SK-N-SH (cell line): ENCODE results near the gene FBXL7. TPM values are rescaled to one million over a fixed set of nuclear protein-coding genes. Genes with fewer than 3 reads are reported as not detected.

Experiments used
- CTCF ChIA-PET: fragments of 300-600, 350-600 bp; formaldehyde crosslinking; extraction: SDS; loops from one replicate; lab custom pipeline; 2021; lab: Yijun Ruan, JAX
- POLR2A ChIA-PET: fragments of 350-600 bp; sonication (Branson Sonifier 250); formaldehyde crosslinking; extraction: SDS; loops from one replicate; lab custom pipeline; 2020; ENCODE audit warnings: antibody characterized with exemption, inconsistent platforms; lab: Yijun Ruan, JAX
- DNase-seq: peaks from one replicate; pipeline ENCODE4 v3.0.0; 2012
- H2AFZ ChIP-seq: fragments of 200-600 bp; sonication (generic); 2 replicates; pipeline ENCODE4 v1.8.1; 2016; ENCODE audit warnings: antibody characterized with exemption, mild to moderate bottlenecking, low read depth
- H3F3A ChIP-seq: fragments of 200-600 bp; sonication (generic); replicated peaks from 2 replicates; pipeline ENCODE3; 2016; ENCODE audit warnings: antibody characterized with exemption, mild to moderate bottlenecking; ENCODE audit not compliant: insufficient read depth
- H3K27ac ChIP-seq, 2 experiments: fragments of 200-500 bp in 1 of 2; fragments of 200-600 bp in 1 of 2; sonication (Bioruptor generic) in 1 of 2; sonication (generic), shearing (Covaris generic) in 1 of 2; 2 replicates each; pipeline versions ENCODE4 v1.5.1 to v1.6.1; 2014 to 2016; ENCODE audit warnings: low read depth in 2 of 2, inconsistent platforms in 1 of 2, low read length in 1 of 2, mild to moderate bottlenecking in 1 of 2, mixed read lengths in 1 of 2
- H3K27me3 ChIP-seq: fragments of 200-600 bp; sonication (generic), shearing (Covaris generic); 2 replicates; pipeline ENCODE4 v1.6.1; 2016; ENCODE audit warnings: mixed run types; ENCODE audit not compliant: insufficient read depth
- H3K36me3 ChIP-seq, 2 experiments: fragments of 200-500 bp in 1 of 2; fragments of 200-600 bp in 1 of 2; sonication (Bioruptor generic) in 1 of 2; sonication (generic) in 1 of 2; replicated peaks in 1 of 2; 2 replicates each; pipeline versions ENCODE3 to v1.5.1; 2014 to 2016; ENCODE audit warnings: low read length in 1 of 2, mild to moderate bottlenecking in 1 of 2; ENCODE audit not compliant: insufficient read depth in 2 of 2, control insufficient read depth in 1 of 2
- H3K4me1 ChIP-seq, 2 experiments: fragments of 200-500 bp in 1 of 2; fragments of 200-600 bp in 1 of 2; sonication (Bioruptor generic) in 1 of 2; sonication (generic), shearing (Covaris generic) in 1 of 2; 2 replicates each; pipeline versions ENCODE4 v1.5.1 to v1.6.1; 2014 to 2016; ENCODE audit warnings: low read depth in 1 of 2, low read length in 1 of 2, mixed run types in 1 of 2; ENCODE audit not compliant: insufficient read depth in 2 of 2, control insufficient read depth in 1 of 2
- H3K4me2 ChIP-seq: fragments of 200-600 bp; sonication (generic), shearing (Covaris generic); 2 replicates; pipeline ENCODE4 v1.6.1; 2017; ENCODE audit warnings: mixed run types
- H3K4me3 ChIP-seq, 2 experiments: fragments of 200-500 bp in 1 of 2; fragments of 200-600 bp in 1 of 2; sonication (Bioruptor generic) in 1 of 2; sonication (generic), shearing (Covaris generic) in 1 of 2; 2 replicates each; pipeline versions ENCODE4 v1.5.1 to v1.8.1; 2014 to 2016; ENCODE audit warnings: low read depth in 2 of 2, inconsistent platforms in 1 of 2, low read length in 1 of 2, mild to moderate bottlenecking in 1 of 2, mixed read lengths in 1 of 2, moderate library complexity in 1 of 2
- H3K79me2 ChIP-seq: fragments of 200-600 bp; sonication (generic); 2 replicates; pipeline ENCODE4 v1.8.1; 2017; ENCODE audit warnings: mild to moderate bottlenecking; ENCODE audit not compliant: insufficient read depth
- H3K9ac ChIP-seq: fragments of 200-600 bp; sonication (generic); 2 replicates; pipeline ENCODE4 v1.6.1; 2017; ENCODE audit warnings: mixed run types
- H3K9me2 ChIP-seq: fragments of 200-600 bp; sonication (generic); 2 replicates; pipeline ENCODE4 v1.6.1; 2017; ENCODE audit warnings: mixed run types
- H3K9me3 ChIP-seq: fragments of 200-600 bp; sonication (generic); 2 replicates; pipeline ENCODE4 v1.6.1; 2017; ENCODE audit warnings: mixed run types, mild to moderate bottlenecking, moderate library complexity
- H4K20me1 ChIP-seq: fragments of 200-600 bp; sonication (generic); 2 replicates; pipeline ENCODE4 v1.6.1; 2017; ENCODE audit warnings: mild to moderate bottlenecking, mixed run types; ENCODE audit not compliant: insufficient read depth
- CHD2 ChIP-seq: fragments of 150-350 bp; IDR thresholded peaks from 2 replicates; pipeline ENCODE4 v1.6.1; 2018; ENCODE audit warnings: low read length; ENCODE audit not compliant: partially characterized antibody
- EP300 ChIP-seq, 2 experiments: IDR thresholded peaks; 2 replicates each; pipeline versions ENCODE4 v1.4.0 to v1.6.1; 2012; ENCODE audit warnings: borderline replicate concordance in 1 of 2, low read depth in 1 of 2, low read length in 1 of 2
- EZH2phosphoT487 ChIP-seq: fragments of 200-600 bp; sonication (generic); IDR thresholded peaks from 2 replicates; pipeline ENCODE4 v1.6.1; 2017; ENCODE audit warnings: low read depth, mixed run types, mild to moderate bottlenecking, antibody characterized with exemption, moderate library complexity, borderline replicate concordance
- GABPA ChIP-seq: IDR thresholded peaks from 2 replicates; pipeline ENCODE4 v1.4.0; 2012; ENCODE audit warnings: low read depth, mild to moderate bottlenecking
- NFIC ChIP-seq: IDR thresholded peaks from 2 replicates; pipeline ENCODE4 v1.4.0; 2012; ENCODE audit warnings: borderline replicate concordance
- POLR2AphosphoS5 ChIP-seq: IDR thresholded peaks from 2 replicates; pipeline ENCODE4 v1.6.1; 2012; ENCODE audit warnings: low read depth, low read length
- TAF1 ChIP-seq: IDR thresholded peaks from 2 replicates; pipeline ENCODE4 v1.6.1; 2012; ENCODE audit warnings: low read depth, mild to moderate bottlenecking, low read length, moderate library complexity, borderline replicate concordance
- TEAD4 ChIP-seq: IDR thresholded peaks from 2 replicates; pipeline ENCODE4 v1.4.0; 2012; ENCODE audit warnings: mild to moderate bottlenecking, borderline replicate concordance; ENCODE audit not compliant: insufficient read depth
- WGBS: methylation state at CpG from one replicate; pipeline ENCODE4 v1.1.6; 2017; ENCODE audit warnings: low lambda C conversion rate; 5-methylcytosine and 5-hydroxymethylcytosine counted together
- polyA plus RNA-seq, 3 experiments: library from polyadenylated mRNA; depleted of rRNA; stranded (reverse); fragments of >200 nt; gene quantifications; 2 replicates each; pipeline ENCODE4 v1.2.3, GENCODE V29; 2012
- TF ChIP-seq, protein P1 (sequence below): IDR thresholded peaks from 2 replicates; pipeline ENCODE4 v1.6.1; 2012; ENCODE audit warnings: mild to moderate bottlenecking, low read depth, low read length, moderate library complexity
- TF ChIP-seq, protein P2 (sequence below): IDR thresholded peaks from 2 replicates; pipeline ENCODE4; 2012

Gene FBXL7
- polyA plus RNA-seq, 1 of the 3 experiments (the other 2 are of a cell fraction) = 7.0 TPM

DNA sequence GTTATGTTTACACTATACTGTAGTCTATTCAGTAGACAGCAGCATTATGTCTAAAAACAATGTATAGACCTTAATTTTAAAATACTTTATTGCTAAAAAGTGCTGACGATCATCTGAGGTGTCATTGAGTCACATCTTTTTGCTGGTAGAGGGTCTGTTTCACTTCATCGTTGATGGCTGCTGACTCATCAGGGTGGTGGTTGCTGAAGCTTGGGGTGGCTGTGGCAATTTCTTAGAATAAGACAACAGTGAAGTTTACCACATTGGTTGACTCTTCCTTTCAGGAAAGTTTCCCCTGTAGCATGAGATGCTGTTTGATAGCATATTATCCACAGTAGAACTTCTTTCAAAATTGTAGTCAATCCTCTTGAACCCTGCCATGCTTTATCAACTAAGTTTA lies 150.3 kb downstream of the FBXL7 start:
- no peak for TF ChIP-seq TAF1
- Histone ChIP-seq H4K20me1 (no peaks in the 10 kb centered on the region), H3K9me2 (no peaks in the 10 kb centered on the region), H3F3A (peaks cover 3% of the 10 kb centered on the region), H3K4me1 (no peaks in the 10 kb centered on the region; a peak in 1 of 4 replicates), H3K79me2 (peaks cover 3% of the 10 kb centered on the region; the same call in 1 of the 2 replicates), H3K27ac (no peak overlapping the region), H3K36me3 (no peaks in the 10 kb centered on the region), H3K4me3 (no peak overlapping the region), H3K9ac (no peak overlapping the region), H2AFZ (no peak overlapping the region), H3K4me2 (no peak overlapping the region), H3K9me3 (no peaks in the 10 kb centered on the region), H3K27me3 (no peaks in the 10 kb centered on the region)
- 64% methylated on average over 2 of the region's 2 CpGs for WGBS
- POLR2A ChIA-PET = no interaction called here
- CTCF ChIA-PET = no interaction called here
- no peak for DNase-seq

DNA sequence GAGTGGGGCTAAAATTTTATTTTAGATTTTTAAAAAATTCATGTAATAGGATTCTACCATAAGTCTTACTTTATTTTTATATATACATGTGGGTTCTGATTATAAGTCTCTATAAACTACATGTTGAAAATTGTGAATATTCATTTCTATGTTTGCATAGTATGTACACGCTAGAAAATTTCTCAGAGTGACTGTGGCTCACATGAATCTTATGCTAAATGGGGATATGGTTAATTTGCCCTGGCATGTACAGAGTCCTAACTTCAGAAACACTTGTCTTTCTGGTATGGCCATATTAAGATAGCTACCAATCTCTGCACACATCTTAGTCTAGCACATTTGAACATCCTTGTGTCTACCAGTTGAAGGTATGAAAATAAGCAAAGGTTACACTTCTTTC lies 154.8 kb downstream of the FBXL7 start:
- Histone ChIP-seq H3K27me3 (no peaks in the 10 kb centered on the region), H4K20me1 (no peaks in the 10 kb centered on the region), H3K27ac (no peak overlapping the region), H3K36me3 (no peaks in the 10 kb centered on the region), H3F3A (no peaks in the 10 kb centered on the region), H3K9ac (no peak overlapping the region), H2AFZ (no peak overlapping the region), H3K9me2 (no peaks in the 10 kb centered on the region), H3K4me2 (no peak overlapping the region), H3K4me1 (no peaks in the 10 kb centered on the region), H3K79me2 (peaks cover 3% of the 10 kb centered on the region; the same call in 1 of the 2 replicates)
- WGBS = 82% methylated on average over 1 of the region's 1 CpG
- no peak for DNase-seq
- POLR2A ChIA-PET = no interaction called here
- TF ChIP-seq EZH2phosphoT487 = no peak
- no peak for TF ChIP-seq NFIC
- TF ChIP-seq, protein P1, sequence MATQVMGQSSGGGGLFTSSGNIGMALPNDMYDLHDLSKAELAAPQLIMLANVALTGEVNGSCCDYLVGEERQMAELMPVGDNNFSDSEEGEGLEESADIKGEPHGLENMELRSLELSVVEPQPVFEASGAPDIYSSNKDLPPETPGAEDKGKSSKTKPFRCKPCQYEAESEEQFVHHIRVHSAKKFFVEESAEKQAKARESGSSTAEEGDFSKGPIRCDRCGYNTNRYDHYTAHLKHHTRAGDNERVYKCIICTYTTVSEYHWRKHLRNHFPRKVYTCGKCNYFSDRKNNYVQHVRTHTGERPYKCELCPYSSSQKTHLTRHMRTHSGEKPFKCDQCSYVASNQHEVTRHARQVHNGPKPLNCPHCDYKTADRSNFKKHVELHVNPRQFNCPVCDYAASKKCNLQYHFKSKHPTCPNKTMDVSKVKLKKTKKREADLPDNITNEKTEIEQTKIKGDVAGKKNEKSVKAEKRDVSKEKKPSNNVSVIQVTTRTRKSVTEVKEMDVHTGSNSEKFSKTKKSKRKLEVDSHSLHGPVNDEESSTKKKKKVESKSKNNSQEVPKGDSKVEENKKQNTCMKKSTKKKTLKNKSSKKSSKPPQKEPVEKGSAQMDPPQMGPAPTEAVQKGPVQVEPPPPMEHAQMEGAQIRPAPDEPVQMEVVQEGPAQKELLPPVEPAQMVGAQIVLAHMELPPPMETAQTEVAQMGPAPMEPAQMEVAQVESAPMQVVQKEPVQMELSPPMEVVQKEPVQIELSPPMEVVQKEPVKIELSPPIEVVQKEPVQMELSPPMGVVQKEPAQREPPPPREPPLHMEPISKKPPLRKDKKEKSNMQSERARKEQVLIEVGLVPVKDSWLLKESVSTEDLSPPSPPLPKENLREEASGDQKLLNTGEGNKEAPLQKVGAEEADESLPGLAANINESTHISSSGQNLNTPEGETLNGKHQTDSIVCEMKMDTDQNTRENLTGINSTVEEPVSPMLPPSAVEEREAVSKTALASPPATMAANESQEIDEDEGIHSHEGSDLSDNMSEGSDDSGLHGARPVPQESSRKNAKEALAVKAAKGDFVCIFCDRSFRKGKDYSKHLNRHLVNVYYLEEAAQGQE = no peak
- TF ChIP-seq, protein P2, sequence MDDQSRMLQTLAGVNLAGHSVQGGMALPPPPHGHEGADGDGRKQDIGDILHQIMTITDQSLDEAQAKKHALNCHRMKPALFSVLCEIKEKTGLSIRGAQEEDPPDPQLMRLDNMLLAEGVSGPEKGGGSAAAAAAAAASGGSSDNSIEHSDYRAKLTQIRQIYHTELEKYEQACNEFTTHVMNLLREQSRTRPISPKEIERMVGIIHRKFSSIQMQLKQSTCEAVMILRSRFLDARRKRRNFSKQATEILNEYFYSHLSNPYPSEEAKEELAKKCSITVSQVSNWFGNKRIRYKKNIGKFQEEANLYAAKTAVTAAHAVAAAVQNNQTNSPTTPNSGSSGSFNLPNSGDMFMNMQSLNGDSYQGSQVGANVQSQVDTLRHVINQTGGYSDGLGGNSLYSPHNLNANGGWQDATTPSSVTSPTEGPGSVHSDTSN = no peak
- no peak for TF ChIP-seq EP300 (IDR thresholded peaks at IDR 0.05; ENCODE audit: borderline replicate concordance in 1 of 2, low read depth in 1 of 2, low read length in 1 of 2)
- no peak for TF ChIP-seq TEAD4
- TF ChIP-seq GABPA = no peak
- TF ChIP-seq POLR2AphosphoS5 = no peak
- TF ChIP-seq CHD2 = no peak
- TF ChIP-seq, all 33 proteins: peak for 0
- CTCF ChIA-PET = no interaction called here
- no peak overlapping the region for H3K4me3 ChIP-seq
- no peaks in the 10 kb centered on the region for H3K9me3 ChIP-seq
